Activated naive CD4-positive, alpha-beta T cell treated with anti-CD3 and anti-CD28 coated beads for 36 hours (primary cell): ENCODE measurements around the gene CLMN. TPM values are rescaled to one million over a fixed set of nuclear protein-coding genes. Genes with fewer than 3 reads are reported as not detected.

ENCODE experiments used
- CTCF ChIA-PET: fragments of 350-600 bp; sonication (Branson Sonifier 250); formaldehyde crosslinking; loops from one replicate; lab custom pipeline; 2021; ENCODE audit warnings: antibody characterized with exemption; lab: Charles Lee
- DNase-seq: peaks from one replicate; pipeline ENCODE4 v3.0.0-alpha.2; 2020
- H3K27ac Mint-ChIP-seq: one replicate; pipeline ENCODE4 v1.8.0; 2021; ENCODE audit warnings: mild to moderate bottlenecking, mixed read lengths
- H3K27me3 Mint-ChIP-seq: one replicate; pipeline ENCODE4 v1.8.0; 2021; ENCODE audit warnings: low read depth, mixed read lengths
- H3K36me3 Mint-ChIP-seq: one replicate; pipeline ENCODE4 v1.8.0; 2021; ENCODE audit warnings: low read depth, mixed read lengths
- H3K4me1 Mint-ChIP-seq: one replicate; pipeline ENCODE4 v1.8.0; 2021; ENCODE audit warnings: low read depth, mixed read lengths
- H3K4me3 Mint-ChIP-seq: one replicate; pipeline ENCODE4 v1.8.0; 2021; ENCODE audit warnings: mild to moderate bottlenecking, moderate library complexity, mixed read lengths
- H3K9me3 Mint-ChIP-seq: one replicate; pipeline ENCODE4 v1.8.0; 2021; ENCODE audit warnings: mixed read lengths
- intact Hi-C: fragments of 100-400 bp; cut with micrococcal nuclease; formaldehyde crosslinking; loops from one replicate; pipeline ENCODE4 v1.15.1; 2023
- total RNA-seq, 2 experiments: library from RNA; stranded (reverse); gene quantifications; one replicate each; pipeline ENCODE4 v1.2.3, GENCODE V29; 2021

The CLMN gene
- 1 to 10 TPM; 1.9 to 2.6 TPM for total RNA-seq

- Mint-ChIP-seq H3K9me3 (no peaks in the 10 kb centered on the region), H3K4me3 (peak within 1 kb of the TSS; percentile 69), H3K4me1 (peaks cover 11% of the 10 kb centered on the region), H3K36me3 (no peaks in the 10 kb centered on the region), H3K27me3 (peaks cover 22% of the 10 kb centered on the region), H3K27ac (no peak within 1 kb of the TSS)
- intact Hi-C loops, result loop anchor here (5.0 kb wide), 2 partner anchors 52 to 162 kb away; partner anchors contain the start of gene DICER1
- CTCF ChIA-PET, result no interaction called here
- DNase-seq, result peak; percentile 35
These were observed at the start of gene CLMN for GRCh38 chr14:95319312-95320077. Gene CLMN, minus strand, starts transcription at chr14:95319908. Its CDS starts 116 bp downstream, at chr14:95319792.

GRCh38 chr14:95365401-95365800 is 45.7 kb upstream of the CLMN start:
- Mint-ChIP-seq H3K4me1 (no peaks in the 10 kb centered on the region), H3K36me3 (no peaks in the 10 kb centered on the region), H3K9me3 (no peaks in the 10 kb centered on the region), H3K27ac (no peak overlapping the region), H3K27me3 (peaks cover 35% of the 10 kb centered on the region), H3K4me3 (no peak overlapping the region)
- CTCF ChIA-PET, result no interaction called here
- intact Hi-C loops, result no loop called here
- DNase-seq, result no peak

- peaks cover 40% of the 10 kb centered on the region for H3K27me3 Mint-ChIP-seq
- no peak overlapping the region for H3K4me3 Mint-ChIP-seq
- intact Hi-C loops, result loop anchor here (5.0 kb wide), 1 partner anchor 132 kb away; no protein-coding TSS in a partner anchor
- CTCF ChIA-PET, result no interaction called here
- H3K27ac Mint-ChIP-seq, result no peak overlapping the region
- DNase-seq, result no peak
- H3K36me3 Mint-ChIP-seq, result no peaks in the 10 kb centered on the region
- H3K4me1 Mint-ChIP-seq, result no peaks in the 10 kb centered on the region
- H3K9me3 Mint-ChIP-seq, result no peaks in the 10 kb centered on the region
These were observed 44.9 kb upstream of the CLMN start for GRCh38 chr14:95364481-95365209.

GRCh38 chr14:95363468-95363954 is 43.8 kb upstream of the CLMN start:
- intact Hi-C loops, result loop anchor here (5.0 kb wide), 1 partner anchor 131 kb away; no protein-coding TSS in a partner anchor
- CTCF ChIA-PET, result no interaction called here
- H3K9me3 Mint-ChIP-seq, result no peaks in the 10 kb centered on the region
- H3K27ac Mint-ChIP-seq, result no peak overlapping the region
- no peak overlapping the region for H3K4me3 Mint-ChIP-seq
- H3K4me1 Mint-ChIP-seq, result no peaks in the 10 kb centered on the region
- H3K27me3 Mint-ChIP-seq, result peaks cover 39% of the 10 kb centered on the region
- no peaks in the 10 kb centered on the region for H3K36me3 Mint-ChIP-seq
- no peak for DNase-seq

GRCh38 chr14:95362138-95362494 is 42.4 kb upstream of the CLMN start:
- H3K36me3 Mint-ChIP-seq, result no peaks in the 10 kb centered on the region

GRCh38 chr14:95361373-95362137 is 41.8 kb upstream of the CLMN start:
- CTCF ChIA-PET, result interaction anchor here (0.7 to 1.3 kb wide), 8 partner anchors 8 to 459 kb away, joined by 3 to 4 read pairs (median 3); no protein-coding TSS in a partner anchor
- H3K4me3 Mint-ChIP-seq, result no peak overlapping the region
- intact Hi-C loops, result loop anchor here (1.0 to 5.0 kb wide), 2 partner anchors 129 to 672 kb away; no protein-coding TSS in a partner anchor
- H3K4me1 Mint-ChIP-seq, result no peaks in the 10 kb centered on the region
- peaks cover 34% of the 10 kb centered on the region for H3K27me3 Mint-ChIP-seq
- H3K36me3 Mint-ChIP-seq, result no peaks in the 10 kb centered on the region
- DNase-seq, result peak; percentile 59
- H3K27ac Mint-ChIP-seq, result no peak overlapping the region
- H3K9me3 Mint-ChIP-seq, result no peaks in the 10 kb centered on the region

More at GRCh38 chr14:95362138-95362494, 42.4 kb upstream of the CLMN start:
- CTCF ChIA-PET, result interaction anchor here (0.7 to 1.3 kb wide), 8 partner anchors 10 to 459 kb away, joined by 3 to 4 read pairs (median 3); no protein-coding TSS in a partner anchor
- H3K4me3 Mint-ChIP-seq, result no peak overlapping the region
- no peak for DNase-seq
- no peaks in the 10 kb centered on the region for H3K9me3 Mint-ChIP-seq
- intact Hi-C loops, result loop anchor here (5.0 kb wide), 1 partner anchor 130 kb away; no protein-coding TSS in a partner anchor
- H3K27ac Mint-ChIP-seq, result no peak overlapping the region
- no peaks in the 10 kb centered on the region for H3K4me1 Mint-ChIP-seq
- H3K27me3 Mint-ChIP-seq, result peaks cover 35% of the 10 kb centered on the region

- Mint-ChIP-seq H3K4me1 (no peaks in the 10 kb centered on the region), H3K4me3 (no peak overlapping the region), H3K27me3 (peaks cover 29% of the 10 kb centered on the region), H3K27ac (no peak overlapping the region), H3K36me3 (no peaks in the 10 kb centered on the region), H3K9me3 (no peaks in the 10 kb centered on the region)
- CTCF ChIA-PET, result interaction anchor here (0.7 to 1.5 kb wide), 3 partner anchors 9 to 91 kb away, joined by 3 read pairs; no protein-coding TSS in a partner anchor
- intact Hi-C loops, result loop anchor here (1.0 to 5.0 kb wide), 2 partner anchors 129 to 672 kb away; no protein-coding TSS in a partner anchor
- no peak for DNase-seq
These were observed 41.1 kb upstream of the CLMN start for GRCh38 chr14:95360828-95361227.

GRCh38 chr14:95359994-95360826 is 40.5 kb upstream of the CLMN start:
- intact Hi-C loops, result loop anchor here (5.0 kb wide), 1 partner anchor 128 kb away; no protein-coding TSS in a partner anchor

GRCh38 chr14:95356245-95356869 is 36.6 kb upstream of the CLMN start:
- CTCF ChIA-PET, result no interaction called here
- Mint-ChIP-seq H3K27me3 (peaks cover 15% of the 10 kb centered on the region), H3K36me3 (no peaks in the 10 kb centered on the region), H3K27ac (no peak overlapping the region), H3K4me1 (no peaks in the 10 kb centered on the region), H3K9me3 (peaks cover 10% of the 10 kb centered on the region), H3K4me3 (no peak overlapping the region)
- no peak for DNase-seq
- intact Hi-C loops, result no loop called here

More at GRCh38 chr14:95359994-95360826, 40.5 kb upstream of the CLMN start:
- CTCF ChIA-PET, result interaction anchor here (0.7 to 1.5 kb wide), 2 partner anchors 10 to 91 kb away, joined by 3 read pairs; no protein-coding TSS in a partner anchor
- H3K9me3 Mint-ChIP-seq, result no peaks in the 10 kb centered on the region
- no peaks in the 10 kb centered on the region for H3K4me1 Mint-ChIP-seq
- H3K4me3 Mint-ChIP-seq, result no peak overlapping the region
- H3K36me3 Mint-ChIP-seq, result no peaks in the 10 kb centered on the region
- no peak for DNase-seq
- no peak overlapping the region for H3K27ac Mint-ChIP-seq
- peaks cover 27% of the 10 kb centered on the region for H3K27me3 Mint-ChIP-seq

- peaks cover 13% of the 10 kb centered on the region for H3K27me3 Mint-ChIP-seq
- no peak overlapping the region for H3K27ac Mint-ChIP-seq
- H3K9me3 Mint-ChIP-seq, result peaks cover 10% of the 10 kb centered on the region
- no peaks in the 10 kb centered on the region for H3K36me3 Mint-ChIP-seq
- H3K4me1 Mint-ChIP-seq, result no peaks in the 10 kb centered on the region
- CTCF ChIA-PET, result no interaction called here
- no peak overlapping the region for H3K4me3 Mint-ChIP-seq
- DNase-seq, result no peak
- intact Hi-C loops, result no loop called here
These were observed 35.7 kb upstream of the CLMN start for GRCh38 chr14:95355422-95355821.

- peaks cover 9% of the 10 kb centered on the region for H3K27me3 Mint-ChIP-seq
- CTCF ChIA-PET, result no interaction called here
- H3K36me3 Mint-ChIP-seq, result no peaks in the 10 kb centered on the region
- no peak overlapping the region for H3K27ac Mint-ChIP-seq
- DNase-seq, result no peak
- H3K9me3 Mint-ChIP-seq, result peaks cover 10% of the 10 kb centered on the region
- no peak overlapping the region for H3K4me3 Mint-ChIP-seq
- no peaks in the 10 kb centered on the region for H3K4me1 Mint-ChIP-seq
- intact Hi-C loops, result no loop called here
These were observed 35.1 kb upstream of the CLMN start for GRCh38 chr14:95354834-95355233.
